ENCODE measurements around the gene IL17REL. TPM values are rescaled to one million over a fixed set of nuclear protein-coding genes. Genes with fewer than 3 reads are reported as not detected.

IL17REL gene
- total and polyA plus RNA-seq, 2 of the 13 experiments (the other 11 are each of a cell fraction or from before 2014, with no cell fraction given) = not detected

- TF ChIP-seq ZXDC (CRISPR knock-in tag; IDR thresholded peaks at IDR 0.05) = no peak
- no peak for TF ChIP-seq ZNF605 (CRISPR knock-in tag; IDR thresholded peaks at IDR 0.05)
- 0 out of 2 replicates have a peak, but pooled peaks have one; percentile 28 for TF ChIP-seq ZC3H13 (CRISPR knock-in tag; IDR thresholded peaks at IDR 0.05)
- TF ChIP-seq RFX1 (IDR thresholded peaks at IDR 0.05) = no peak
- no peak for TF ChIP-seq ZFP62 (CRISPR knock-in tag; IDR thresholded peaks at IDR 0.05)
- TF ChIP-seq THAP7 (CRISPR knock-in tag; IDR thresholded peaks at IDR 0.05) = no peak
- no peak for TF ChIP-seq USF2 (IDR thresholded peaks at IDR 0.05; ENCODE audit: low read depth, low read length)
- peak; percentile 34; the same call in 1 of the 2 replicates for TF ChIP-seq USF2 (CRISPR knock-in tag; IDR thresholded peaks at IDR 0.05; ENCODE audit: borderline replicate concordance)
- TF ChIP-seq FOXP1 (IDR thresholded peaks at IDR 0.05) = no peak
- TF ChIP-seq FOXP1 (CRISPR knock-in tag; IDR thresholded peaks at IDR 0.05) = 0 out of 2 replicates have a peak, but pooled peaks have one; percentile 52
- TF ChIP-seq EED (CRISPR knock-in tag; IDR thresholded peaks at IDR 0.05) = no peak
- TF ChIP-seq ELF4 (CRISPR knock-in tag; IDR thresholded peaks at IDR 0.05; ENCODE audit: borderline replicate concordance) = no peak
- TF ChIP-seq PREB (CRISPR knock-in tag; IDR thresholded peaks at IDR 0.05) = no peak
- TF ChIP-seq ZNF382 (CRISPR knock-in tag; IDR thresholded peaks at IDR 0.05; ENCODE audit: borderline replicate concordance) = no peak
- no peak for TF ChIP-seq TIGD3 (CRISPR knock-in tag; IDR thresholded peaks at IDR 0.05; ENCODE audit: borderline replicate concordance)
- no peak for TF ChIP-seq SNAPC5 (CRISPR knock-in tag; IDR thresholded peaks at IDR 0.05; ENCODE audit: borderline replicate concordance)
- no peak for TF ChIP-seq YEATS4 (CRISPR knock-in tag; IDR thresholded peaks at IDR 0.05; ENCODE audit: borderline replicate concordance)
- TF ChIP-seq CREBL2 (CRISPR knock-in tag; IDR thresholded peaks at IDR 0.05; ENCODE audit: borderline replicate concordance) = no peak
Measured at GRCh38 chr22:49962012-49962750, 50.4 kb downstream of the IL17REL start (continued).

Data from HepG2 (cell line).